Left lobe of liver (tissue), 2 donors: ENCODE data around the gene NTRK3. TPM values are rescaled to one million over a fixed set of nuclear protein-coding genes. Genes with fewer than 3 reads are reported as not detected.
"Not testable (repeated sequence)": the region's sequence is repeated elsewhere in the genome, so short reads cannot be mapped to it uniquely, and the experiment has no call there.

Experiments used
- ATAC-seq: fragments of 200-7000 bp; cut with Tn5 transposase; one replicate; pipeline ENCODE4 v1.9.1; 2020; ENCODE audit warnings: mild to moderate bottlenecking, moderate library complexity
- DNase-seq: peaks from one replicate; pipeline ENCODE4 v3.0.0-alpha.2; 2020; ENCODE audit warnings: low spot score
- total RNA-seq: library from RNA; stranded (reverse); gene quantifications from one replicate; pipeline ENCODE4 v1.2.1, GENCODE V29; 2021
- donor health status: DM: no; HTN: no; CAD: no; lungs with moderate emphysema.
- donor health status: DM: no; HTN: yes; CAD: no.

NTRK3 gene
- total RNA-seq, 1 donor from 2014 or later: 0.38 TPM

DNA sequence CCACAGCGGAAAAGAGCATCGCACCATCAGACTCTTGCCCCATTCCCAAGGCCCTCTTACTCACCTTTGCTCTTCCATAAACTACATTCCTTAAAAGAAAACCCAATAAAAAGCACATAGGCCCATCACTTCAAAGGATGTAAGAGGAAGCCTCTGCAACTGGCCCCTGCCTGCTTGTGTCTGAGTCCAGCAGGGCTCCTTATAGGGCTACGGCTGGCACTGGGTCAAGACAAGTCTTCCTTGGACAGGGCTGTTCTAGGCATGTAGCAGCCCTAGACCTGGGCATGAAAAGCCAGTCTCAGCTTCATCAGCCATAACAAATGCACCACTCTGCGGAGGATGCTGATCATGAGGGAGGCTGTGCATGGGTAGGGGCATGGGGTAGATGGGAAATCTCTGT is 218.3 kb downstream of the NTRK3 start:
- DNase-seq: no peak

GRCh38 chr15:88036154-88036839 is 220.2 kb downstream of the NTRK3 start:
- no peak for DNase-seq
- no peak for ATAC-seq

More for the DNA sequence above, 218.3 kb downstream of the NTRK3 start:
- ATAC-seq: no peak

- ATAC-seq (no peak), DNase-seq (no peak)
Measured at GRCh38 chr15:88035381-88035780, 221.2 kb downstream of the NTRK3 start.

DNA sequence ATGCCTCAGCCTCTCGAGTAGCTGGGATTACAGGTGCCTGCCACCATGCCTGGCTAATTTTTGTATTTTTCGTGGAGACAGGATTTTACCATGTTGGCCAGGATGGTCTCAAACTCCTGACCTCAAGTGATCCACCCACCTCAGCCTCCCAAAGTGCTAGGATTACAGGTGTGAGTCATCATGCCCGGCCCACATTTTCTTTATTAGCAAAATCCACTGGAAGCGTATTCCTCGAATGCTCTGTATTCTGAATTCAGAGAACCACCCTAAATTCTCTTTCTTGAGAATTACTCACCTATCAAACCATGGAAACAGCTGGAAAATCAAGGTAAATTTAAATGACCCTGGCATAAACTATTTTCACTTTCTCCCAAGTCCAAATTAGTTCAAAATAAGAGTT is 223.1 kb downstream of the NTRK3 start:
- ATAC-seq, DNase-seq: not testable (repeated sequence)

GRCh38 chr15:88032787-88033186 is 223.8 kb downstream of the NTRK3 start:
- ATAC-seq: no peak
- DNase-seq: no peak

GRCh38 chr15:88031461-88031860 is 225.1 kb downstream of the NTRK3 start:
- DNase-seq (no peak), ATAC-seq (no peak)

- DNase-seq: no peak
- no peak for ATAC-seq
Measured at GRCh38 chr15:88029696-88030095, 226.8 kb downstream of the NTRK3 start.

DNA sequence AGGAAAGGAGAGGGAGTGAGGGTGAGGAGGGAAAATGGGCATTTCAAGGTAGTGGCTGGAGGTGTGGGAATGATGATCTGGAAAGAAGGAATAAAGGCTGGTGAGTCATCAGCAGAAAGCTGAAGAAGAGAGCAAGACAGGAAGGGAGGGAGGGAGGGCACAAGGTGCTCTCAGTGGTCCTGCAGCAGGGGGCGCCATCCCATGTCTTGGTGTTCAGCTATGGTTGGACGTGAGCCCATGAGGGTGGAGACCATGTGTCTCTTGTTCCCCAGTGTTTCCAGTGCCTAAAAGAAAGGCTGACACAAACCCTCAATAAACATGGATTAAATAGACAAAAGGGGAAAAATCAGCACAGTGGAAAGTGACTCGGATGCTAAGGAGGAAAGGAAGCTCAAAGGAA is 228.5 kb downstream of the NTRK3 start:
- ATAC-seq: no peak
- DNase-seq: no peak

DNA sequence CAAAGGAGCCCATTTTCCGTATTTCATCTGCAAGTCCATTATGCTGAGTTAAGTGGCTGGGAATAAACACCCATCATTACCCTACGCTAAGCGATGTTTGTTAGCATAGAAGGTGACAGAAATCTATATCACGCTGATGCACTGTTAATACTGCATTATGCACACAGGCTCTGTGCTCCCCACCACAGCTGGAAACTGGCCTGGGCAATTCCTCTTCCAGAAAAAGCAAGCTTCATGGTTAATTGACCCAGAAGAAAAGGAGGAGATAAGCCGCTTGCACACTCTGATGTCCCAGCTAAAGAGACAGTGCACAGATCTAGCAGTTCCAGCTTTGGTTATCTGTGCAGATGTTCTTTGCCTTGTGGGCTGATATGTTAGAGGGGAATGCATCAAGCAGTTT is 232.6 kb downstream of the NTRK3 start:
- ATAC-seq (no peak), DNase-seq (no peak)

- no peak for DNase-seq
- ATAC-seq: no peak
Measured at GRCh38 chr15:88022716-88023115, 233.8 kb downstream of the NTRK3 start.

GRCh38 chr15:88021601-88022000 is 234.9 kb downstream of the NTRK3 start:
- no peak for DNase-seq
- ATAC-seq: no peak

- DNase-seq (no peak), ATAC-seq (no peak)
Measured at GRCh38 chr15:88020806-88021205, 235.7 kb downstream of the NTRK3 start.

- DNase-seq: no peak
- no peak for ATAC-seq
Measured at GRCh38 chr15:88019656-88020055, 236.9 kb downstream of the NTRK3 start.

GRCh38 chr15:88018869-88019641 is 237.5 kb downstream of the NTRK3 start:
- ATAC-seq: no peak
- DNase-seq: no peak

GRCh38 chr15:88017753-88018152 is 238.8 kb downstream of the NTRK3 start:
- DNase-seq: no peak
- no peak for ATAC-seq

- ATAC-seq: no peak
- DNase-seq: no peak
Measured at GRCh38 chr15:88016406-88016805, 240.1 kb downstream of the NTRK3 start.

DNA sequence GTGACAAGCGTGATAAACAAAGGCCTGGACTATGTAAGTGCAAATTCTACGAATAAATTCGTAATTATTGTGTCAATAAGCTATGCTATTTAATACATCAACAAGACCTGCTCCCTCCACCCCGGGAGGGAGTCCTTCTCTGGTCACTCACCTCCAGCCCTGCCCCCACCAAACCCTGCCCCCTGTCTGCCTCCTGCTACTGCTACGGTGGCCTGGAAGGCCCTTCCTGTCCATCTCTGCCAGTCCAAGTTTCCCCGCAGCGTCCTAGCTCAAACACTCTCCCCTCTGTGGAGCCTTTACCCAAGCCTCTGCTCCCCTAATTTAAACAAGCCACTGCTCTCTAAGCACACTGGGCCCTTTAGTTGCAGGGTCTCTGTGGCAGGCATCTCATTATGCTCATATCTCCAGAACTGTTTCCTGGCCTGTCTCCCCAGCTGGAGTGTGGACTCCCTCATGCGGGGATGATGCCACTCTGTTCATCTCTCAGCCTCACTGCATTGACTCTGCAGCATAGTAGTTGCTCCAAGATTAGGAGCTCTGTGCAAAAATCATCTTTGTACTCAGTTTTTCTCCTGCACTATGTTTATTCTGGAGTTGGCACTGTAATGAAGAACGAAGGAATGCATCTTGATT is 241.2 kb downstream of the NTRK3 start:
- ATAC-seq: no peak
- no peak for DNase-seq

DNA sequence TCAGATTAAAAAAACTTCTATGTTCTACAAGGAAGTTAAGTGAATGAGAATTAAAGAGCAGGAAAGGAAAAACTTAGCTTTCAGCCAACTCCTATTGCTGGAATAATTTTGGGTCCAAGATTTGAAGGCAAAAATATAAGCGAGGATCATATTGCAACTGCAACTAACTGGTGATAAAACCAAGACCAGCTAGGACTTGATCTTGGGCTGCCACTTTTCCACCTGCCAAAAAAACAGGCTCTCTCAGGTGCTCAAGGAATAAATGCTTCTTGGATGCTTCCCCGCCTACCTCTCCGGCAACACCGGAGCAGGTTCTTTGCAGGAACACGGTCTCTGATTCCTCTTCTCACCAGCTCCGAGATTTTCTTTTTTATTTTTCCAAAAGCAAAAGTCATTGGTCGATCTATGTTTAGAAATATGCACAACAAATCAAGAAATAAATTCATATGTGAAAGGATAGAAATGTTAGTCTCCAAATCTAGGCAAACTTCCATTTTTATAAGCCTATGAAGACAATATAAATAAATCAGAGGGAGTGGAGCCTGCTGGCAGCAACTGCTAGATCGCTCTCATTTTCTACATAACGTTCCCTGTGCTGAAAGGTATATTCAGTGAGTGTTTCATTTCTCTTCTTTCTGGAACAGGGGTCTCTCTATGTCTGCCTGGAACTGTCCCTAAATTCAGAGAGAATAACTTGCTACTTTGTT is 241.9 kb downstream of the NTRK3 start:
- ATAC-seq: no peak
- DNase-seq: no peak

GRCh38 chr15:88013111-88013510 is 243.4 kb downstream of the NTRK3 start:
- ATAC-seq: no peak
- DNase-seq: no peak

DNA sequence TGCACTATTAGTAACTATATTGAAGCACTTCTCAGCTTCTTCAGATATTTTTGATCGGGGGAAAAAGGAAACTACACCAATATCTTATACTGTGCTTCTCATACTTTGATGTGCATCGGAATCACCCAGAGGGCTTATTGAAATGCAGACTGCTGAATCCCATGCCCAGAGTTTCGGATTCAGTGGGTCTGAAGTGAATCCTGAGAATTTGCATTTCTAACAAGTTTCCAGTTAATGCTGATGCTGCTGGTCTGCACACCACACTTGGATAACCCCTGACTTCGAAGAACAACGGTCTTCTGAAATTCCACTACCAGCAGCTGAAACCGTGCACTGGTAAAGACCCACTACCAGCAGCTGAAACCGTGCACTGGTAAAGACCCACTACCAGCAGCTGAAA is 243.9 kb downstream of the NTRK3 start:
- no peak for ATAC-seq
- no peak for DNase-seq

DNA sequence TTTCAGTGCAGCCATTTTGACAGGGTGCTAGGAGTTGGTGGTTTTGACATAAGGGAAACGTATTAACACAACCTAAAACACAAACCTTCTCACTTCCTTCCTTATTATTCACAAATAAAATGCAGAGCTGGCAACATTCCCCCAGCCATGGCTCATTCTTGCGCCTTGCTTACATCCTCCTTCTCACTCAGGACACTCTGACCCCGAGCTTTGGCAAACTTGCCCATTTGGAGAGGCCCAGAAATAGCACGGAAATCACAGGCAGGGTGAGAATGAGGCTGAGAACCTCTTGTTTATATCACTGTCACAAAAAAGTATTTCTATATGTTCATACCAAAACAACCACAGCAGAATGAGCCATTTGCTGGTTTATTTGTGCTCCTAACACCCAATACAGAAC is 244.3 kb downstream of the NTRK3 start:
- no peak for DNase-seq

More for the DNA sequence above, 244.3 kb downstream of the NTRK3 start:
- ATAC-seq: no peak
